Nephron progenitor cell (in vitro differentiated cells): ENCODE measurements around the gene CDKN2B-AS1.

Source experiments
- DNase-seq: peaks from one replicate; pipeline ENCODE4 v3.0.0; 2021
- H3K27ac Mint-ChIP-seq: 2 replicates; pipeline ENCODE4 v1.8.0; 2021; ENCODE audit warnings: mild to moderate bottlenecking, moderate library complexity, mixed read lengths
- H3K27me3 Mint-ChIP-seq: 2 replicates; pipeline ENCODE4 v1.8.0; 2021; ENCODE audit warnings: mild to moderate bottlenecking, low read depth, mixed read lengths; ENCODE audit not compliant: poor library complexity
- H3K36me3 Mint-ChIP-seq: 2 replicates; pipeline ENCODE4 v1.8.0; 2021; ENCODE audit warnings: low read depth, mixed read lengths
- H3K4me1 Mint-ChIP-seq: 2 replicates; pipeline ENCODE4 v1.8.0; 2021; ENCODE audit warnings: mixed read lengths
- H3K4me3 Mint-ChIP-seq: 2 replicates; pipeline ENCODE4 v1.8.0; 2021; ENCODE audit warnings: mild to moderate bottlenecking, moderate library complexity, mixed read lengths
- H3K9me3 Mint-ChIP-seq: 2 replicates; pipeline ENCODE4 v1.8.0; 2021; ENCODE audit warnings: mild to moderate bottlenecking, moderate library complexity, mixed read lengths
- CTCF ChIP-seq: fragments of 200-600 bp; sonication (generic); IDR thresholded peaks from 2 replicates; pipeline ENCODE4 v1.5.0; 2021; ENCODE audit warnings: antibody characterized with exemption

Gene CDKN2B-AS1

GRCh38 chr9:22078081-22078480 lies 83.5 kb downstream of the CDKN2B-AS1 start:
- H3K27ac Mint-ChIP-seq, result no peak overlapping the region
- H3K27me3 Mint-ChIP-seq, result no peaks in the 10 kb centered on the region
- TF ChIP-seq CTCF, result no peak
- no peaks in the 10 kb centered on the region for H3K36me3 Mint-ChIP-seq
- H3K4me3 Mint-ChIP-seq, result no peak overlapping the region
- H3K4me1 Mint-ChIP-seq, result no peaks in the 10 kb centered on the region
- DNase-seq, result no peak
- no peaks in the 10 kb centered on the region for H3K9me3 Mint-ChIP-seq

DNA sequence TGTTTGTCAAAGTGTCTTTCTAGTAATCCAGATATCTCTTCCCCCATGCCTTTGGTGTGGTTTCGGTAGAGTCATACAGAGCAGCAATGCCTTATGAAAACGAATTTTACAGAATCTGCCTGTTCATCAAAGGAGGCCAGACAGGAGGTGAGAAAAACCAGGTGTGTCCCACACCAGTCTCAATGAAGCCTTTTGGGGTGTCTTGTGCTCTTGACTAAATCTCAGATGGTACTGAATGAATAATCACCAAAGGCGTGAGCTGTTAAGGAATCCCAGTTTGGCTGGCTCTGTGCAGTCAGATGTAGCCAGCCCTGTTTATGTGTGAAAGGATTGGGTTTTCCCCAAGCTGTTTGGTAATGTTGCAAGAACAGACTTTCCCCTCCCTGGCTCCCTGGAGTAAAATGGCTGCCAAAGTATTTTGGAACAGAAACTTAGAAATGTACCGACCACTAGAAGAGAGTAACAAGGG lies 85.3 kb downstream of the CDKN2B-AS1 start:
- Mint-ChIP-seq H3K36me3 (no peaks in the 10 kb centered on the region), H3K4me1 (peaks cover 5% of the 10 kb centered on the region), H3K27ac (no peak overlapping the region), H3K4me3 (no peak overlapping the region), H3K9me3 (no peaks in the 10 kb centered on the region), H3K27me3 (no peaks in the 10 kb centered on the region)
- no peak for TF ChIP-seq CTCF
- DNase-seq, result no peak

- Mint-ChIP-seq H3K4me3 (no peak overlapping the region), H3K4me1 (peaks cover 5% of the 10 kb centered on the region), H3K9me3 (no peaks in the 10 kb centered on the region), H3K27ac (no peak overlapping the region), H3K27me3 (no peaks in the 10 kb centered on the region), H3K36me3 (no peaks in the 10 kb centered on the region)
- no peak for TF ChIP-seq CTCF
- DNase-seq, result no peak
Measured at GRCh38 chr9:22084336-22085035, 89.9 kb downstream of the CDKN2B-AS1 start.

DNA sequence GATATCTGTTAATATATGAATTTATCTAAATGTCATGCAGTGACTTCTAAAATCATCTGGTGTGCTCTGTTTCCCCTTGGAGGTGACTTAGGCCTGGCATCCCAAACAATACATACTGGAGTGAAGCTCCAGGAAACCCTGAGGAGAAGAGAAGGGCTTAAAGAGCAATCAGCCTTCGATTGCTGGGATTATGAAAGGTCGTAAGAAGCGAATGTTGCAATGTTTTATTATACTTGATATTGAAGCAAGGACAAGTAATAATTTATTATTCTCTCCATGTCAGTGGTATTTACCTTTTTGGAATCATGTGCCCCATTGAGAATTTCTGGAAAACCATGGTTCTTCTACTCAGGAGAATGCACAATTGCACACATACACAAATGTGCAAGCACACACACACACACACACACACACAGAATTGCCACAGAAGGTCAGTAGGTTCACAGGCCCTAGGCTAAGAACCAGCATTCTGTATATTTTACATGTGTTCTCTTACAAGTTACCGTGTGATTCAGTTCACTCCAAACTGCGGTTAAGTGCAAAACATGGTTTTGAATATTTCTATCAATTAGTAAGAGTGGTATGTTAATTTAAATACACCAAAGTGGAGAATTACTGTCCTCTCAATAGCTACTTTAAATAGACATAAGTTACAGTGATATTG lies 93.6 kb downstream of the CDKN2B-AS1 start:
- Mint-ChIP-seq H3K27me3 (peaks cover 4% of the 10 kb centered on the region), H3K4me1 (peaks cover 5% of the 10 kb centered on the region), H3K27ac (no peak overlapping the region), H3K36me3 (no peaks in the 10 kb centered on the region), H3K4me3 (no peak overlapping the region), H3K9me3 (peaks cover 12% of the 10 kb centered on the region)
- TF ChIP-seq CTCF, result no peak
- DNase-seq, result no peak

GRCh38 chr9:22088717-22089061 lies 94.1 kb downstream of the CDKN2B-AS1 start:
- H3K27me3 Mint-ChIP-seq, result peaks cover 4% of the 10 kb centered on the region
- no peak for TF ChIP-seq CTCF
- H3K9me3 Mint-ChIP-seq, result peaks cover 12% of the 10 kb centered on the region
- no peak overlapping the region for H3K27ac Mint-ChIP-seq
- no peak for DNase-seq
- peaks cover 5% of the 10 kb centered on the region for H3K4me1 Mint-ChIP-seq
- no peaks in the 10 kb centered on the region for H3K36me3 Mint-ChIP-seq
- H3K4me3 Mint-ChIP-seq, result no peak overlapping the region

DNA sequence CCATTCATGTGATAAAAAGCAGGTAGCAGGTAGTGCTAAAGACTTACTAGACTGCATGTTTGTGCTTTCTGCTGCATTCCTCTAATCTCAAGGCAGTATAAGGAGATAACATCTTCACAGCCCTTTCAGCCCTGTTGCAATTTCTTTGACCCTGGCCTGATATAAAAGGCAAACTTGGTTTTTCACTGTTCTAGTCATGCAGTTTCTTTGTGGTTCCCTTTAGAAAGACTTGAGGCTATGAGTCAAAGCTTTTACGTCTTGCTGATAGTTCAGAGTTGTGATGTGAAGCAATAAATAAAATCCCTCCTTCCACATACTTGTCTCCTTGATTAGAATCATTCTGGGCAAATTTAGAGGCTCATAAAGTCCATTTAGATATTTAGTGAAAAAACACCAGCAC lies 103.1 kb downstream of the CDKN2B-AS1 start:
- no peaks in the 10 kb centered on the region for H3K36me3 Mint-ChIP-seq
- no peak for DNase-seq
- no peak overlapping the region for H3K4me3 Mint-ChIP-seq
- no peak for TF ChIP-seq CTCF
- peaks cover 9% of the 10 kb centered on the region for H3K4me1 Mint-ChIP-seq
- H3K27me3 Mint-ChIP-seq, result peaks cover 3% of the 10 kb centered on the region
- H3K9me3 Mint-ChIP-seq, result peaks cover 2% of the 10 kb centered on the region
- no peak overlapping the region for H3K27ac Mint-ChIP-seq
